Activated T-helper 17 cell treated with anti-CD3 and anti-CD28 coated beads, Interleukin-2, amount 50 U/mL, for 72 hours (primary cell): Measurements from ENCODE around the gene KNTC1. TPM values are rescaled to one million over a fixed set of nuclear protein-coding genes. Genes with fewer than 3 reads are reported as not detected.
"Not testable (repeated sequence)": the region's sequence is repeated elsewhere in the genome, so short reads cannot be mapped to it uniquely, and the experiment has no call there.

Source experiments
- ATAC-seq: fragments of 150-1000 bp; cut with Tn5 transposase; replicated peaks from 2 replicates; pipeline ENCODE4 v1.10.0; 2021; ENCODE audit warnings: mild to moderate bottlenecking, moderate library complexity
- H3K27ac Mint-ChIP-seq: one replicate; pipeline ENCODE4 v1.8.0; 2022; ENCODE audit warnings: mixed read lengths
- H3K27me3 Mint-ChIP-seq: one replicate; pipeline ENCODE4 v1.8.0; 2022; ENCODE audit warnings: mixed read lengths
- H3K36me3 Mint-ChIP-seq: one replicate; pipeline ENCODE4 v1.8.0; 2022; ENCODE audit warnings: low read depth, mild to moderate bottlenecking, mixed read lengths
- H3K4me1 Mint-ChIP-seq: one replicate; pipeline ENCODE4 v1.8.0; 2022; ENCODE audit warnings: mixed read lengths
- H3K4me3 Mint-ChIP-seq: one replicate; pipeline ENCODE4 v1.8.0; 2022; ENCODE audit warnings: mild to moderate bottlenecking, mixed read lengths
- H3K9me3 Mint-ChIP-seq: one replicate; pipeline ENCODE4 v1.8.0; 2022; ENCODE audit warnings: mixed read lengths
- total RNA-seq, 2 donors: library from RNA; stranded (reverse); gene quantifications; one replicate each; pipeline ENCODE4 v1.2.3, GENCODE V29; 2022

KNTC1 gene
- total RNA-seq, 2 donors from 2014 or later: 128 to 148 TPM

DNA sequence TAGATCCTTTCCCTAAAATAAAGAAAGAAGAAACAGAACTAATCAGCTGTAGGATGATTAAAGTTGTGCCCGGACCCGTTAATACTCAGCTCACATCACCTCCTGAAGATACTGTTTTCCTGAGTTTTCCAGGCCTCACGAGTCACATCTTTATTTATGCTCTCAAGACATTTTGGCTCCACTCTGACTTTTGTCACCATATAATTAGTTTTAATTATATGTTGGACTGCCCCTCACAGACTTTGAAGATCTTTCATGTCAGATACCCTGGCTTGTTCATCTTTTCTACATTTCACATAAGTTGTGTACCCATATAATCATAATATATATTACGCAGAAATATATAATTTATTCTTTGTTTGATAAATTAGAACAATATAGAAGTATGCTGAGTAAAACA is 88.7 kb downstream of the KNTC1 start:
- Mint-ChIP-seq H3K4me3 (no peak overlapping the region), H3K27ac (no peak overlapping the region), H3K4me1 (no peaks in the 10 kb centered on the region), H3K9me3 (no peaks in the 10 kb centered on the region), H3K36me3 (peaks cover 100% of the 10 kb centered on the region), H3K27me3 (no peaks in the 10 kb centered on the region)
- no peak for ATAC-seq

DNA sequence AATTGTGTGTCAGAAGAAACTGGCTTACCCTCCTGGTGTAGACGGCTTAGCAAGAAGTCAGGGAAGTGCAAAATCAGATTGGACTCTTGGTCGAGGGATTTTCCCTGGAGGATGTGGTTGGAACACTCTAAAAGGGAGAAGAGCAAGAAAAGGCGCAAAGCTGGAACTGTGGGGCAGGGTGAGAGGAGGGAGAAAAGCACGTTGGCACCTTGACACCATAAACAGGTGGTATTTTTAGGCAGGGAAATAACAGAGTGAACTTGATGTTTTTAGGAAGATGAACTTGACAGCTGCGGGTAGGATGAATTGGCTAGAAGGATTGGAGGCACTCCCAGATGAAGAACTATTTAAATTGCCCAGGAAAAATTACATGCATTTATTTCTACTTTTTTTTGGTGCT is 108.4 kb downstream of the KNTC1 start:
- Mint-ChIP-seq H3K36me3 (peaks cover 27% of the 10 kb centered on the region), H3K4me1 (no peaks in the 10 kb centered on the region), H3K9me3 (no peaks in the 10 kb centered on the region), H3K4me3 (no peak overlapping the region), H3K27me3 (no peaks in the 10 kb centered on the region), H3K27ac (peak overlapping the region; percentile 50)
- ATAC-seq: no peak

DNA sequence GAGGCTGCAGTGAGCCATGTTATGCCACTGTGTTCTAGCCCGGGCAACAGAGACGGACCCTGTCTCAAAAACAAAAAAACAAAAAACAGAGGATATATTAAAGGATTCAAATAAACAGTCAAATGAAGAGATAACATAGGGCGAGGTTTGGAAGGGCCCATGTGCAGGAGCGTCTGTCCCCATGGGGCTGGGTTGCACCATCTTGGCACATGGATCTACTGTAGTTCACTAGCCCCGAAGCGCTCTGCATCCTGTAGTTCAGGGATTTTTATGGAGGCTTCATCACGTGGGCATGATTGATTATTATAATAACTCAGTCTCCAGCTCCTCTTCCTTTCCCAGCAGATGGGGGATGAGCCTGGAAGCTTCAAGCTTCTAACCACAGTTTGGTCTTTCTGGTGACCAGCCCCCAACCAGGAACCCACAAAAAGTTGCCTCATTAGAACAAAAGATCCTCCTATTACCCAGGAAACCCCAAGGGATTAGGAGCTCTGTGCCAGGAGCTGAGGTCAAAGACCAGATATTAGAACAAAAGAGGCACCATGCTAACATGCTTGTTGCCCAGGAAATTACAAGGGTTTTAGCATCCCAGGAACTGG is 116.3 kb downstream of the KNTC1 start:
- ATAC-seq: no peak
- Mint-ChIP-seq H3K36me3 (no peaks in the 10 kb centered on the region), H3K4me1 (peaks cover 8% of the 10 kb centered on the region), H3K9me3 (no peaks in the 10 kb centered on the region), H3K27ac (no peak overlapping the region), H3K27me3 (no peaks in the 10 kb centered on the region), H3K4me3 (no peak overlapping the region)

DNA sequence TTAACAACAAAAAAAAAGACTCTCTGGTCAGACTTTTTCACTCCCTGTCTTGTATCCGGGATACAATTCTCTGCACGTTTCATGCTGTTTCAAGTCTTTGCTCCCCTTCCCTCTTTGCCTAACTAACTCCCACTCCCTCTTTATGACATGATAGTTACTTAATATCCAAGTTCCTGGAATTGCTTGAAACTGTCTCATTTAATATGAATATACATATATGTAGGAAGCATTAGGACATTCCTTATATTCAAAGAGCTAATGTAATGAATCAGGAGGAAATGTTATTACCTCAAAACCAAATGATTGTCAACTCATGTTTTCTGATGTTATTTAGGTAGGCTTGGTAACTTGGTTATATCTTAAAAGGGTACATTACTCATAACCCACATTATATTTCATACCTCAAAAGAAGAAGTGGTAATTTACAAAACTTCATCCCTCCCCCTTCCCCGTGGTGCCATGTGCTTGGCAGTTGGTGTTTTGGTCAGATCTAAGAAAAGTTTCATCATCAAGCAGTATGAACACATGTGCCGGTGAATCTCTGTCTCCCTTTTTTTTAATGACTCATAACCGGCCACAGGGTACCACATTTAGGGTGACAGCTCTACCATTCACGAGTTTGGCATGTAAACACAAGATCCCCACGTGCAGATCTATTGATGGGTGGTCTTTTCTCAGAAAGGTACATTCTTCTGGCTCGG is 119.6 kb downstream of the KNTC1 start:
- H3K9me3 Mint-ChIP-seq: no peaks in the 10 kb centered on the region
- H3K27ac Mint-ChIP-seq: peak overlapping the region; percentile 15
- no peaks in the 10 kb centered on the region for H3K36me3 Mint-ChIP-seq
- no peaks in the 10 kb centered on the region for H3K27me3 Mint-ChIP-seq
- H3K4me3 Mint-ChIP-seq: peak overlapping the region; percentile 55
- peak; percentile 98 for ATAC-seq
- H3K4me1 Mint-ChIP-seq: peaks cover 8% of the 10 kb centered on the region

DNA sequence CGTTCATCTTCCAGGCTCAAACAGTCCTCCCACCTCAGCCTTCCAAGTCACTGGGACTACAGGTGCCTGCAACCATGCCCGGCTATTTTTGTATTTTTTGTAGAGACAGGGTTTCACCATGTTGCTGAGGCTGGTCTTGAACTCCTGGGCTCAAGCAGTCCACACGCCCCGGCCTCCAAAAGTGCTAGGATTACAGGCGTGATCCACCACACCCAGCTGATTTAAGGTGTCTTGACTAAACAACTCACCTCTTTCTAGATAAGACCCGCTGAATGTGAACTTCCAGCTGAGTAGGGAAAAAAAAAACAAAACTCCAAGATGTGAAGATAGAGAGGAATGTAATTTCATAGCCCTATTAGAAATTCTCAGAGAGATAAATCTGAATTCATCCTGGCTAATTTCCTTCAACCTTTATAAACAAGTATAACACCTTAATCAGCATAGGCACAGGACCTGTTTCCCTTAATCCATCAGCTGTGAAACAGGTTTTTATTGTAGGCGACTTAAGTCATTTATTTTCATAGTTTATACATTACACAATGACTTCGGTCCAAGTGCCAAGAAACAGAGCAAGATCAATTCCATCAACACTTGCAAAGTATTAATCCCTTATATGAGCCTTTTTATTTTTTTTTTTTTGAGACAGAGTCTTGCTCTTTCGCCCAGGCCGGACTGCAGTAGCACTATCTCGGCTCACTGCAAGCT is 124.6 kb downstream of the KNTC1 start:
- H3K9me3 Mint-ChIP-seq: no peaks in the 10 kb centered on the region
- no peak overlapping the region for H3K4me3 Mint-ChIP-seq
- no peaks in the 10 kb centered on the region for H3K27me3 Mint-ChIP-seq
- no peaks in the 10 kb centered on the region for H3K36me3 Mint-ChIP-seq
- ATAC-seq: no peak
- H3K27ac Mint-ChIP-seq: no peak overlapping the region
- H3K4me1 Mint-ChIP-seq: peaks cover 5% of the 10 kb centered on the region

DNA sequence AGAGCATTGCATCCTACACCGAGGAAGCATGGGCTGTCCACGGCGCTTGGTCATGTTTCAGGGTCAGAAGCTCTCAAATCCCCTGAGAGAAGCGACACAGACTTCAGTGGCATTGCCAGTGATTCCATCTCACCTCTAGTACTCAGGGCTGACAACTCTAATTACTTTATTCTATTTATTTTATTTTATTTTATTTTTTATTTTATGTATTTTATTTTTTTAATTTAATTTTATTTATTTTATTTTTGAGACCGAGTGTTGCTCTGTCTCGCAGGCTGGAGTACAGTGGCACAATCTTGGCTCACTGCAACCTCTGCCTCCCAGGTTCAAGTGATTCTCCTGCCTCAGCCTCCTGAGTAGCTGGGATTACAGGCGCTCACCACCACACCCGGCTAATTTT is 126.2 kb downstream of the KNTC1 start:
- H3K36me3 Mint-ChIP-seq, H3K9me3 Mint-ChIP-seq, H3K27ac Mint-ChIP-seq, H3K4me1 Mint-ChIP-seq, H3K4me3 Mint-ChIP-seq, ATAC-seq, H3K27me3 Mint-ChIP-seq: not testable (repeated sequence)

DNA sequence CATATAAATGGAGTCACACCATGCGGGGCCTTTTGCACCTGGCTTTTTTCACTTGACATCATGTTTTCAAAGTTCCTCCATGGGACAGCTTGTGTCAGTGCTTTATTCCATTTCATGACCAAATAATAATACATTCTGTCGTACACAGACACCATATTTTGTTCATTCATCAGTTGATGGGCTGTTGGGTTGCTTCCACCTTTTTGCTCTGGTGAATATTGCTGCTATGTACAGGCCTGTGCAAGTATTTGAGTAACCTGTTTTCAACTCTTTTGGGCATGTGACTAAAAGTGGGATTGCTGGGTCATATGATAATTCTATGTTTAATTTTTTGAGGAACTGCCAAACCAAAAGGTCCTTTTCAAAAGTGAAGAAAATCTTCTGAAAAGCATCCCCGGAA is 129.2 kb downstream of the KNTC1 start:
- H3K36me3 Mint-ChIP-seq: no peaks in the 10 kb centered on the region
- no peak for ATAC-seq
- no peaks in the 10 kb centered on the region for H3K4me1 Mint-ChIP-seq
- no peaks in the 10 kb centered on the region for H3K27me3 Mint-ChIP-seq
- no peaks in the 10 kb centered on the region for H3K9me3 Mint-ChIP-seq
- no peak overlapping the region for H3K4me3 Mint-ChIP-seq
- H3K27ac Mint-ChIP-seq: no peak overlapping the region

DNA sequence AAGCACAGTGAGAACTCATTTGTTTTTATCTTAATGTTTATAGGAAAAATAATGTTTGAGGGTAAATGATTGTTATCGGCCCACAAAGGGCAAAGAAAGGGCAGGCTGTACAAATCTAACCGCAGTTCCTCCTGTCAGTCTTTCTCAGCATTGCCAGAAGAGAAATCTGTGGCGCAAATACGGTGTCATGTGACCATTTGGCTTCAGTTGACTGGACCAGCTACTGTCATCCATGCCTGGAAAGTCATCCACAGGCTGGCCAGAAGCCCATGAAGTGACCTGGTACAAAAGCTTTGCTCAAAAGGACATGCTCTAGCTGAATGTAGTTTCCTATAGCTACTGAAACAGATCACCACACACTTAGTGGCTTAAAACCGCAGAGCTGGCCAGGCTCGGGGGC is 132.5 kb downstream of the KNTC1 start:
- Mint-ChIP-seq H3K27me3 (no peaks in the 10 kb centered on the region), H3K4me3 (no peak overlapping the region), H3K27ac (no peak overlapping the region), H3K36me3 (no peaks in the 10 kb centered on the region), H3K4me1 (no peaks in the 10 kb centered on the region), H3K9me3 (no peaks in the 10 kb centered on the region)
- no peak for ATAC-seq

DNA sequence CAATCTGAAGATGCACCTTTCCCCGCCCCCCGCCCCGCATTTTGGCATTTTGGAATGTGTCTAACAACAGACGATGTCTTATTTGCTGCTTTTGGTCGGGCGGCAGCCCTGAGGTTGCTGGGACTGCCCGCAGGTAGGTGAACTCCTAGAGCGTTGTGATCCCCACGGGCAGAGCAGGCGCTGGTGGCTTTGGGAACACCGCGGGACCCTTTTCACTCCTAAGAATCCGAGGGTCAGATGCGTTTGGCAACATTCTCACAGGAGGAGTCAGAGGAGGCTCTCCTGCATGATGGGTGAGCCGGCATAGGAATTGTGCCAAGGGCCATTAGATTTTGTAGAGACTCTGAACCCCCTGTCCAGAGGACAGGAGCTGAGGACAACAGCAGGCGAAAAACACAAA is 134.2 kb downstream of the KNTC1 start:
- H3K9me3 Mint-ChIP-seq: no peaks in the 10 kb centered on the region
- no peak overlapping the region for H3K27ac Mint-ChIP-seq
- no peak for ATAC-seq
- no peaks in the 10 kb centered on the region for H3K27me3 Mint-ChIP-seq
- no peaks in the 10 kb centered on the region for H3K36me3 Mint-ChIP-seq
- H3K4me3 Mint-ChIP-seq: no peak overlapping the region
- H3K4me1 Mint-ChIP-seq: no peaks in the 10 kb centered on the region

DNA sequence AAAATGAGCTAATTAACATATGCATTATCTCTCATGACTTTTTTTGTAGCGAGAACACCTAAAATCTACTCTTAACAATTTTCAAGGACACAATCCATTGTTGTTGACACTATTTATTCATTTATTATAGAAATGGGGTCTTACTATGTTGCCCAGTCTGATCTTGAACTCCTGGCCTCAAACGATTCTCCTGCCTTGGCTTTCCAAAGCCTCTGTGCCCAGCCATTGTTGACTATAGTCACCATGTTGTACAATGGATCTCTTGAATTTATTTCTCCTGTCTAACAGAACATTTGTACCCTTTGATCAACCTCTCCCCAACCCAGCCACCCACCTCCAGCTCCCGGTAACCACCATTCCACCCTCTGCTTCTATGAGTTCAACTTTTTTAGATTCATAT is 134.9 kb downstream of the KNTC1 start:
- H3K27ac Mint-ChIP-seq: no peak overlapping the region

DNA sequence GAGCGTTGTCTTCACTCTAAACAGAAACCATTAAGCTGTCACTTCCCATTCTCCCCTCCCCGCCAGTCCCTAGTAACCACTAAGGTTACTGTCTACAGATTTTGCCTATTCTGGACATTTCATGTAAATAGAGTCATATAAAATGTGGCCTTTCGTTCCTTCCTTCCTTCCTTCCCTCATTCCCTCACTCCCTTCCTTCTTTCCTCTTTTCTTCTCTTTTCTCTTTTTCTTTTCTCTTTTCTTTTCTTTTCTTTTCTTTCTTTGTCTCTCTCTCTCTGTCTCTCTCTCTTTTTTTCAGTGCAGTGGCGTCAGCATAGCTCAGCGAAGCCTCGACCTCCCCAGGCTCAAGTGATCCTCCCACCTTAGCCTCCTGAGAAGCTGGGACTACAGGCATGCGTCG is 138.3 kb downstream of the KNTC1 start:
- Mint-ChIP-seq H3K36me3 (no peaks in the 10 kb centered on the region), H3K4me1 (no peaks in the 10 kb centered on the region), H3K27ac (no peak overlapping the region), H3K4me3 (no peak overlapping the region), H3K27me3 (no peaks in the 10 kb centered on the region), H3K9me3 (no peaks in the 10 kb centered on the region)
- ATAC-seq: no peak

More for the DNA sequence above, 134.9 kb downstream of the KNTC1 start:
- Mint-ChIP-seq H3K4me1 (no peaks in the 10 kb centered on the region), H3K4me3 (no peak overlapping the region), H3K36me3 (no peaks in the 10 kb centered on the region), H3K27me3 (no peaks in the 10 kb centered on the region), H3K9me3 (no peaks in the 10 kb centered on the region)
- ATAC-seq: no peak

DNA sequence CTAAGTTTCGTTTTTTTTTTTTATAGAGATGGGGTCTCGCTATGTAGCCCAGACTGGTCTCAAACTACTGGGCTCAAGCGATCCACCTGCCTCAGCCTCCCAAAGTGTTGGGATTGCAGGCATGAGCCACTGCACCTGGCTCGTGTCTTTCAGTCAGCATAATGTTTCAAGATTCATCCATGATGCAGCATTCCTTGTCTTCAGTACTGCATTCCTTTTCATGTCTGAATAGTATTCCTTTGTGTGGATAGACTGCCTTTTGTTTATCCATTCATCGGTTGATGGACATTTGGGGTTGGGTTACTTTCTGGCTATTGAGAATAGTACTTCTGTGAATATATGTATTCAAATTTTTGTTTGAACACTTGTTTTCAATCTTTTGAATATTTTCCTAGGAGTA is 138.7 kb downstream of the KNTC1 start:
- H3K27ac Mint-ChIP-seq: no peak overlapping the region
- no peaks in the 10 kb centered on the region for H3K9me3 Mint-ChIP-seq
- H3K4me1 Mint-ChIP-seq: no peaks in the 10 kb centered on the region
- H3K27me3 Mint-ChIP-seq: no peaks in the 10 kb centered on the region
- no peaks in the 10 kb centered on the region for H3K36me3 Mint-ChIP-seq
- no peak overlapping the region for H3K4me3 Mint-ChIP-seq
- no peak for ATAC-seq

DNA sequence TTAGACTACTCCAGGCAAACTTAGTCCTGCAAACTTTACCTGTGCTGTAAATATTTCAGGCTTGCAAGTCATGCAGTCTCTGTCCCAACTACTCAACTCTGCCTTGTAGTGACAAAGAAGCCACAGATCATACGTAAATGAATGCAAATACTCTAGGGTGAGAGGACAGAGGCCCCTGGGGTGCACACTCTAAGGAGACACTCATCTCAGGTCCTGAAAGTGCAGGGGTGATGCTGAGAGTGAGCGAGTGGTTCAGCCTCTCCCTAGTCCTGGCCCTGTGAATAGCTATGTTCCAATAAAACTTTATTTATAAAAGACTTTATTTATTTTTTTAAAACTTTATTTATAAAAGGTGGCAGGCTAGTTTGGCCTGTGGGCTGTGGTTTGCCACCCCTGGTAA is 141.2 kb downstream of the KNTC1 start:
- no peak overlapping the region for H3K4me3 Mint-ChIP-seq
- H3K36me3 Mint-ChIP-seq: no peaks in the 10 kb centered on the region
- H3K27me3 Mint-ChIP-seq: peaks cover 3% of the 10 kb centered on the region
- no peaks in the 10 kb centered on the region for H3K9me3 Mint-ChIP-seq
- ATAC-seq: peak; percentile 28
- H3K27ac Mint-ChIP-seq: no peak overlapping the region
- H3K4me1 Mint-ChIP-seq: no peaks in the 10 kb centered on the region

DNA sequence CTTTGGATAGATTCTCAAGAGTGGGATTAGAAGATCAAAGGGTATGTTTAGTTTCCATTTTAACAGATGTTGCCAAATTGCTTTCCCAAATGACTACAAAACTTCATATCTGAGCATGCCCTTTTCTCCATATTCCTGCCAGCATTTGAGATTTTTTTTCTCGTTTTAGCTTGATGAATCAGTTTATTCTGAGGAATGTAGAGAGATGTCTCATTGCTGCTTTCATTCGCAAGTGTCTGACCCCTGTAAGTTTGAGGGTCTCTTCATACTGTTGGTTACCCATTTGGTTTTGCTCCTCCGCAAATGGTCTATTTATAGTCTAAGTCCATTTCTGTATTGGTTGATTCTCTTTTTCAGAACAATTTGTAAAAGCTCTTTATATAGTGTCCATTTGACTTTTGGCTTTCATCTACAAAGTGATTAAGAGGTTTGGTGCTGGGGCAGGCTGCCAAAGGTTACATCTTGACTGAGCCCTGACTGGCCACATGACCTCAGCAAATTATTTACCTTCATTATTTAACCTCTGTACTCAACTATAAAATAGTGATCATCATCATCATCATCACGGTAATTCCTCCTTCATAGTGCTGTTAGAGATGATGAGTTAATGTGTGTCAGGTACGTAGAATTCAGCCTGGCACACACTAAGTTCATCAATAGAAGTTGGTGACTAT is 142.5 kb downstream of the KNTC1 start:
- Mint-ChIP-seq H3K27me3 (peaks cover 3% of the 10 kb centered on the region), H3K36me3 (no peaks in the 10 kb centered on the region), H3K4me1 (no peaks in the 10 kb centered on the region), H3K9me3 (no peaks in the 10 kb centered on the region), H3K27ac (no peak overlapping the region), H3K4me3 (no peak overlapping the region)
- no peak for ATAC-seq

DNA sequence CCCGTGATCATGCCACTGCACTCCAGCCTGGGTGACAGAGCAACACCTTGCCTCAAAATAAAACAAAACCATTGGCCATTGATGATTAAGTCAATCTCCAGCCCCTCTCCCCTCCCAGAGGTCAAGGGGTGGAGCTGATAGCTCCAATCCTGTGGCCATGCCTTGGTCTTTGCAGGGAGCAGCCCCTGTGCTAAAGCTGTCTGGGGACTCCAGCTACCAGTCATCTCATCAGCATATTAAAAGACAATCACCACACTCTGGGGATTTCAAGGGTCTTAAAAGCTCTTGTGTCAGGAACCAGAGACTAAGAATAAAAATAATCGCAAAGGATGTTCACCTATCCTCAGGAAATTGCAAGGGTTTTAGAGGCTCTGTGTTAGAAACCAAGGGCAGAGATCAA is 145.5 kb downstream of the KNTC1 start:
- Mint-ChIP-seq H3K4me1 (no peaks in the 10 kb centered on the region), H3K36me3 (no peaks in the 10 kb centered on the region), H3K27me3 (peaks cover 6% of the 10 kb centered on the region), H3K27ac (no peak overlapping the region), H3K9me3 (no peaks in the 10 kb centered on the region), H3K4me3 (no peak overlapping the region)
- ATAC-seq: no peak
